ENCODE data around the gene HSPE1.

DNA sequence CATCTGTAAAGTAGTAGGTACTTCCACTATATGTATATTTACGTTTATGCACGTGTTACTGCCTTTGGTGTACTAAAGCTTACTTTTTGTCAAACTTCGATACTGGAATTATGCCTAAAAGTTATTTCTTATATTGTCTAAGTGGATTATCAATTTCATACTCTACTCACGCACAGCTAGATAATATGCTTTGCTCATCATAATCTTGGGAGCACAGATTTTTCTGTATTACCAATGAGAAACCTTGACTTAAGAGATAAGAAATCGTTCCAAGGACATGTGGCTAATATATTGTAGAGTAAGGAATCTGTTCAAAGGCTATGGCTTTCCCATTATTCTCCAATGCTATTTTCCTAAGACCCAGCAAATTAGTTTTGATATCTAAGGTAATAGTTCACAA lies 6.5 kb downstream of the HSPE1 start:
- TF ChIP-seq, protein P1, sequence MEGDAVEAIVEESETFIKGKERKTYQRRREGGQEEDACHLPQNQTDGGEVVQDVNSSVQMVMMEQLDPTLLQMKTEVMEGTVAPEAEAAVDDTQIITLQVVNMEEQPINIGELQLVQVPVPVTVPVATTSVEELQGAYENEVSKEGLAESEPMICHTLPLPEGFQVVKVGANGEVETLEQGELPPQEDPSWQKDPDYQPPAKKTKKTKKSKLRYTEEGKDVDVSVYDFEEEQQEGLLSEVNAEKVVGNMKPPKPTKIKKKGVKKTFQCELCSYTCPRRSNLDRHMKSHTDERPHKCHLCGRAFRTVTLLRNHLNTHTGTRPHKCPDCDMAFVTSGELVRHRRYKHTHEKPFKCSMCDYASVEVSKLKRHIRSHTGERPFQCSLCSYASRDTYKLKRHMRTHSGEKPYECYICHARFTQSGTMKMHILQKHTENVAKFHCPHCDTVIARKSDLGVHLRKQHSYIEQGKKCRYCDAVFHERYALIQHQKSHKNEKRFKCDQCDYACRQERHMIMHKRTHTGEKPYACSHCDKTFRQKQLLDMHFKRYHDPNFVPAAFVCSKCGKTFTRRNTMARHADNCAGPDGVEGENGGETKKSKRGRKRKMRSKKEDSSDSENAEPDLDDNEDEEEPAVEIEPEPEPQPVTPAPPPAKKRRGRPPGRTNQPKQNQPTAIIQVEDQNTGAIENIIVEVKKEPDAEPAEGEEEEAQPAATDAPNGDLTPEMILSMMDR (IDR thresholded peaks at IDR 0.05), result no peak
- TF ChIP-seq POLR2AphosphoS5 (IDR thresholded peaks at IDR 0.05) (no peak), POLR2A (IDR thresholded peaks at IDR 0.05) (no peak), EP300 (IDR thresholded peaks at IDR 0.05) (no peak)

Data from stomach (tissue), 4 donors.